NCI-H1105 treated with DMSO at 0.1 percent for 48 hours (cell line): ENCODE data around the gene RHOH.

ENCODE experiments used
- DNase-seq: peaks from one replicate; lab custom pipeline; 2025; lab: John Stamatoyannopoulos, UW

RHOH gene

DNA sequence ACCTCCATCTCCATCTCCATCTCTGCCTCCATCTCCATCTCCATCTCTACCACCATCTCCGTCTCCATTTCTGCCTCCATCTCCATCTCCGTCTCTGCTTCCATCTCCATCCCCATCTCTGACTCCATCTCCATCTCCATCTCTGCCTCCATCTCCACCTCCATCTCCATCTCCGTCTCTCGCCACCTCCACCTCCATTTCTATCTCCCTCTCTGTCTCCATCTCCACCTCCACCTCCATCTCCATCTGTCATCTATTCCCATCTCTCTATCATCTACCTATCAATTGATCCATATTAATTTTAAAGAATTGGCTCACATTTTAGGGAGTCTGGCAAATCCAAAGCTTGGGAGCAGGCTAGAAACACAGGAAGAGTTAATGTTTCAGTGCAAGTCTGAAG, 98.7 kb downstream of the RHOH start:
- no peak for DNase-seq
